Limb (tissue), 2 donors: ENCODE results near the gene FBXO48.
"Not testable (repeated sequence)": the region's sequence is repeated elsewhere in the genome, so short reads cannot be mapped to it uniquely, and the experiment has no call there.

Experiments used
- DNase-seq, 2 donors: peaks; one replicate each; pipeline ENCODE4 v3.0.0-alpha.2; 2016; ENCODE audit errors: extremely low spot score in 2 of 2

The FBXO48 gene

DNA sequence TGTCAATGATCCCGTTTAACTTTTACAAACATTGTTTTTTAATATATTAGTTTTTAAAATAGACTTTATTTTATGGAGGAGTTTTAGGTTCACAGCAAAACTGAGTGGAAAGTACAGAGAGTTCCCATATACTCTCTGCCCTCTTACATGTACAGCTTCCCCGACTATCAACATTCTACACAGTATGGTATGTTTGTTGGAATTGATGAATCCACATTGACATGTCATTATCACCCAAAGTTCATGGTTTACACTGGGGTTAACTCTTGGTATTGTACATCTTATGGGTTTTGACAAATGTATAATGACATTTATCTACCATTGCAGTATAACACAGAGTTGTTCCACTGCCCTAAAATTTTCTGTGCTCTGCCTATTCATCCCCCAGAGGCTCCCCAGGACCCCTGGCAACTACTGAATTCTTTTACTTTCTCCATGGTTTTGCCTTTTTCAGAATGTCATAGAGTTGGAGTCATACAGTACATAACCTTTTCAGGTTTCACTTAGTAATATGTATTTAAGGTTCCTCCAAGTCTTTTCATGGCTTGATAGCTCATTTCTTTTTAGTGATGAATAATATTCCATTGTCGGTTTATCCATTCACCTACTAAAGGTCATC lies 5.8 kb upstream of the FBXO48 start:
- no peak for DNase-seq

DNA sequence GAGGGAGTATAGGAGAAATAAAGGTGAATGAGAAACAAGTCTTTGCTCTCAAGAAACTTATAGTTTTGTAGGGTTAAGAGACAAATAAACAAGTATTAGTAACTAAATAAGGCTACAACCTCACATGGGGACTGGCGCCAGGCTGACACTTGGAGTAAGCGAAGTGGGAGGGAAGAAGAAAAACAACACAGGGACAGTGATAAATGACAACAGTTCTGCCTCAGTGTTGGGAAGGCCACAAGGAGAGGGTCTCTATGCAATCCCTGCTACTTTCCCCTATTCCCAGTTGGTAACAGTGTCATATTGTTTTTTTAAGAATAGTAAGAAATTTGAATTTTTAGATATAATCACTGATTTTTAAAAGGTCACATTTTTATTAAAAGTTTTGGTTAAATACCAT lies 4.3 kb upstream of the FBXO48 start:
- DNase-seq = no peak

- no peak for DNase-seq
Observed at GRCh38 chr2:68469935-68470334, 2.8 kb upstream of the FBXO48 start.

- DNase-seq = no peak
Observed at GRCh38 chr2:68468801-68469200, 1.7 kb upstream of the FBXO48 start.

DNA sequence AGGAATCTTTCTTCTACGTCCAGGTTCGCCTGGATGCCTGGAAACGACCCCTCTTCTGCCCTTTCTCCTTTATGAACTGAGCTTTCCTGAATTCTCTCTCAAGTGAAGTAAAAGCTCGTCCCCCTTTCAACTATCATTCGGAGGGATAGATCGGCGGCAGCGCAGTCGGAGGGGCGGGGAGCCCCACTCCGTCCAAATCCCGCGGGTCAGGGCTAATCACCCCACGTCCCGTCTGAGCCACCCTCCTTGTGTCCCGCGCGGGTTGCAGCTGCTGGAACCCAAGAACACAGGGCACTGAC lies 367 bp downstream of the FBXO48 start:
- no peak for DNase-seq

DNA sequence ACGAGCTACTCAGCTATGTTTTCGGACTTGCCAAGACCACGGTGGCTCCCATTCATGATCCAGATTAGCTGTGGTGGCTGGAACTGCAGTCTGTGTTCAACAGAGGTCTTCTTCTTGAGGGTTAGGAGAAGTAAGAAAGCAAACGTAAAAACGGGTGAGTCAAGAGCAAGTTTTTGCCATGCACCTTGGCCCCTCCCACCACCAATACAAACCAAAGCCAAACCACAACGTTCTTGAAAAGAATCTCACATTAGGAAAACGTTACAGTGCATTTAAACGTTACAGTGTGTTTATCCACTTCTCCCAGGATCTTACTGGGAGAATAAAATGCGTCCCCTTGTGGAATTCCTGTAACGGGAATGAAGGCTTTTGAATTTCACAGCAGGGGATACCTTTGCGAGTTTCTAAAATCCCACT lies 725 bp downstream of the FBXO48 start:
- no peak for DNase-seq

DNA sequence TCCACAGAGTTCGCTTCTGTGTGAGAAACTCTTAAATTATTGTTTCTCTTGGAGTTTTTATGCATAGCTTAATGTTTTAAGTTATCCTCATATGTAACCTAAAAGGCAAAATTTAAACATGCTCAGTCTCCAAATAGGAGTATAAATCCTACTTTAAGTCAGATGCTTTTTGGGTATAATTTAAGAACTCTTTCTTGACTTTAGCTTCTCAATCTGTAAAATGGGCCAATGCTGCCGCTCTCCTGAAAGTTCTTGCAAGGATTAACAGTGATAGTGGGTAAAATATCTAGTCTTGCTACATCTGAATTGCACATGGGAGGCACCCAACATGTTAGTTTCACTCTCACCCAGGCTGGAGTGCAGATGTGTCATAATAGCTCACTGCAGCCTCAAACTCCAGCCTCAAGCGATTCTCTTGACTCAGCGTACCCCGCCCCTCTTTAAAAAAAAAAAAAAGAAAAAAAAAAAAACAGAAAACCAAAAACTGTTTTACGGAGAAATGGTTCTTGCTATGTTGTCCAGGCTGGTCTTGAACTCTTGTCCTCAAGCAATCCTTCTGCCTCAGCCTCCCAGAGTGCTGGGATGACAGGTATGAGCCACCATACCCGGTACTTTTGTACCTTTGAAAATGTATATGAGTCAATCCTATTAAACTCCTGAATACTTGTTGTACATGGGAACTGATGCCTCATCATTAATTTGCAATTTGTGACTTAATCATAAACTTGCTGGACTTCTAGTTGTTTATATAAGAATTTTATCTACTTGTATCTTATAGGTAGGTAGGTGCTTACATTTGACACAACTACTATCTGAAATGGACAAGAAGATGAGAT lies 1.8 kb downstream of the FBXO48 start:
- no peak for DNase-seq

- DNase-seq = no peak
Observed at GRCh38 chr2:68464651-68465050, 2.4 kb downstream of the FBXO48 start.

DNA sequence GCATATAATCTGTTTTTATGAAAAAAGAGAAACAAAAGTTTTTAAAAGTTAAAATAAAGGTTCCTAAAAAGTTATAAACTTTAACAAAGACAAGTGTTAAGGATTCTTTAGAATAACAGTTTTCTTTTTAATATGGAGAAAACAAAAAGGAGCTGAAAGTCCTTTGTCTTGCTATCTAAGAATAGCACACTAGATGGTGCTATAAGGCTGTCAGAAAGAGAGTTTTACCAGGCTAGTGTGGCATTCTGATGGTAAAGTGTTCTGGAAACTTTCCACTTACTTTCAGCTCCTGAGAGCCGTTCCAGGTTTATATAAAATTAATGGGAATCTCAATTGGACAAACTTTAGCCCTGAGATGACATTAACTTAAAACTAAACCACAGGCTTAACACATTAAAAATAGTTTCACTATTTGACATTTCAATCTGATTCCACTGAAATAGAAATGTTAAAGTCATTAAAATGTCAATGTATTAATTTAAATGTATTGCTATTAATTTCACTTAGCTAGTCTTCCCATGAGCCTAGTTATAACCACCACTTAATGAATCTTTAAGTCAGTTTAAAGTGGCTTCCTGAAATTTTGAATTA lies 3.7 kb downstream of the FBXO48 start:
- DNase-seq = peak in 1 of 2 donors; percentile 64

DNA sequence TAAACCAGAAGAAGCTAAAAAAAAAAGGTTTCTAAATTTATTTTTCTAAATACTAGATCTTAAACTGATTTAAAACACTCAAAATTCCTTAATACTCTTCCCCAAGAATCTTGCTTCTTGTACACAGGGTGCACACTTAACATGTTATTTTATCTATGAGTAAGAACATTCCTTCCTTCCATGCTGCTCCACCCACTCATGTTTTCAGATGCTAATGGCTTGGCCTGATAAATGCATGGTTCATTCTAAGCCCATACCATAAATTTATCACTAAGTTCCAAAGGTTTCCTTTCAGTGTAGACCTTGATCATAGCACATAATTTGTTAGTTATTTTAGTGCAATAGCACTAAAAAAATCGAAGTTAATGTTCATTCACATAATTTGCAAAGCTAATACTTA lies 8.1 kb downstream of the FBXO48 start:
- DNase-seq = no peak

DNA sequence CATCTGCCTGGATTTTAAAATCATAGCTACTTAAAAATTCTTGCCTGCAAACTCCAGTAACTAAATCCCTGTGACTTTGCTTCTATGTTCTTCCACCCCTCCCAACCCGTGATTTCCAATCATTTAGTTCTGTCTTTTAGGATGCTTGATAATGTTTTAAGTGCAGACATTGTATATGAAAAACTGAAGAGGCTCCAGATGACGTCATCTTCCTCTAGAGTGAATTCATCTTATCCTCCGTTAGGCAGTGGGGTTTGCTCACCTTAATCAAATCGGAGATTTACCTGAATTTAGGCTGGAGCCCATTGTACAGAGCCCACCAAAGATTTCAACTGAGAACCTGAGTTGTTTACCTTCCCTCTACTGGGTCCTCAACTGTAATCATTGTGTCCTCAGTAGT lies 10.9 kb downstream of the FBXO48 start:
- DNase-seq = no peak

DNA sequence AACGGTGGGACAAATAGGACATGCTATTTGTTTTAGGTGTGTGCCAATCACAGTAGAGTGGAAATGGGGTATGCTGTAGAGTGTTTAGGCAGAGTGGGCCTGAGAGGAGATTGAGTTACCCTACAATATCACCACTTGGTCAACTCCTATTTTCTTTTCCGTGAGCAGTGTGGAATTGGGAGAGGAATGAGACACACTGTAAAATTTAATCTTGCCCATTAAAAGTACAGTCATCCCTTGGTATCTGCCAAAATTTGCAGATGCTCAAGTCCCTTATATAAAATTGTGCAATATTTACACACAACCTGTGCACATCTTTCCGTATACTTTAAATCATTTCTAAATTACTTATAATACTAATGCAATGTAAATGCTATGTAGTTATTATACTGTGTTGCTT lies 12.4 kb downstream of the FBXO48 start:
- DNase-seq = no peak

DNA sequence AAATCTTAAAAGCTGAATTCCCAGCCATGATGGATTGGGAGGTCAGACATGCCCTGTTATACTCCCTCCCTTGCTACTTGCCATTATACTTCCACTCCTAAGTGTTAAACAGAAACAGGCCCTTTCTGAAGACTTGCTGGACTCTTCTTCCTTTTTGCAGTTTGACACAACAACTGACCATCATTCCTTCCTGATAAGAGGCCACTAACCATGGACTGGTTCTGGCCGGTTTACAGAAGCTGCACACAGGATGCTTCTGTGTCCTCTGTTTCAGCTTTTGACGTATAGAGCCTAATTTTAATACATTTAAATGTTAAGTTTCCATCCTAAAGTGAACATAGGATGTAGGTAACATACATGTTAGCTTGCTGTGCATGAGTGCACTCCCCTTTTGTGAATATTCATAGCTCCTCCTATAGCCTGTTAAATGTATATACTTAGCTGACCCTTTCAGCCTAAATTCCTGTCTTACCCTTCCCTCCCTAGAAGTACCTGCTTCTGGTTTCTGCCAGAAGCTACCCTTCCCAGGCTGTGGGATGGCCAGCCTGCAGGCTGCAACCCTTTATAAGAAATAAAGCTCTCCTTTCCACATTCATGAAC lies 13.2 kb downstream of the FBXO48 start:
- DNase-seq = no peak

GRCh38 chr2:68452158-68452900 lies 14.8 kb downstream of the FBXO48 start:
- no peak for DNase-seq

DNA sequence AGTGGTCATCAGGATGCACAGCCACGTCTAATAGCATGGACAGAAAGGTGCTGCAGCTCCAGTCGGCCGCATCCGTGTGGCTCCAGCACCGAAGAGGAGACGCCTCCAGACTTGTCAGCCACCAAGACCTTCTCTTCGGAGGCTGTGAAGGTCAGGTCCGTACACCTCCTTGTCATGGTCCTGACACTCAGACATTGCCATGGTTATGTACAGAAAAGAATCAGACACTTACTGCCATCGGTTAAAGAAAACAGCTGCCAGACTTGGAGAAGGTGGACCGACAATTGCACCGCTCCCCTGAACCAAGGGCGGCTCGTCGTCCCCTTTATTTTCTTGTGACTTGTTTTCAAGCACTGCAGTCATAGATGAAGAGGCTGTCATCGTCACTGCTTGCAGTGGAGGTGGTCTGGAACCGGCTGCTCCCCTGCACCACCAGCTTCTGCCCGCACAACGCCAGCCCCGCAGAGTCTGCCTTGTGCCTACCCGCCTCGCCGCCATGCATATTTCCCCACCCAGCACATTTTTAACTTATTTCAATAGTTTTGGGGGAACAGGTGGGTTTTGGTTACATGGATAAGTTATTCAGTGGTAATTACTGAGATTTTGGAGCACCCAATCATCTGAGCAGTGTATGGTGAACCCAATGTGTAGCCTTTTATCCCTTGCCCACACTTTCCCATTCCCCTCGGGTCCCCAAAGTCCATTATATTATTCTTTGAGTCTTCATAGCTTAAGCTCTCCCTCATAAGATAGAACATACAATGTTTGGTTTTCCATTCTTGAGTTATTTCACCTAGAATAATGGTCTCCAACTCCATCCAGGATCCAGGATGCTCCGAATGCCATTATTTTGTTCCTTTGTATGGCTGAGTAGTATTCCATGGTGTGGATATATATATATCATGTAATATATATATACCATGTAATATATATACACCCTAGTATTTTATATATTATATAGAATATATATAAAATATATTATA lies 18.1 kb downstream of the FBXO48 start:
- no peak for DNase-seq

DNA sequence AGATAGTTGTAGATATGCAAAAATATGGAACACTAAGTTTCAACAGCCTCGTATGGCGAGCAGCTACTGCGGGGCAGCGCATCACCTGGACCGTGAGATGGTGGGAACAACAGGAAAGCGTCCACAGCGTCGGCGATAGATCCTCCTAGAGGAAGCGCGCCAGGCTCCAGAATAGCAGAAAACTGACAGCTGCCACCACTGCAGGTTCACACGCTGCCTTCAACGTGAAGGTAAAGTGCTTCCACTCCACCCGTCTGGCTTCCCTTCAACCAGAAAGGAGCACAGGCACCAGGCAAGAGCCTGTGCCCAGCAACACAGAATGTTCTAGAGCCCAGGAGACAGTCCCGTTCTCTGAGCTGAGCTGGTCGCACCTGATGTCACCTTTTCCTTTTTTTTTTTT lies 20.0 kb downstream of the FBXO48 start:
- no peak for DNase-seq

DNA sequence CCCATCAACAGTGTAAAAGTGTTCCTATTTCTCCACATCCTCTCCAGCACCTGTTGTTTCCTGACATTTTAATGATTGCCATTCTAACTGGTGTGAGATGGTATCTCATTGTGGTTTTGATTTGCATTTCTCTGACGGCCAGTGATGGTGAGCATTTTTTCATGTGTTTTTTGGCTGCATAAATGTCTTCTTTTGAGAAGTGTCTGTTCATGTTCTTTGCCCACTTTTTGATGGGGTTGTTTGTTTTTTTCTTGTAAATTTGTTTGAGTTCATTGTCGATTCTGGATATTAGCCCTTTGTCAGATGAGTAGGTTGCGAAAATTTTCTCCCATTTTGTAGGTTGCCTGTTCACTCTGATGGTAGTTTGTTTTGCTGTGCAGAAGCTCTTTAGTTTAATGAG lies 20.7 kb downstream of the FBXO48 start:
- not testable (repeated sequence) for DNase-seq

DNA sequence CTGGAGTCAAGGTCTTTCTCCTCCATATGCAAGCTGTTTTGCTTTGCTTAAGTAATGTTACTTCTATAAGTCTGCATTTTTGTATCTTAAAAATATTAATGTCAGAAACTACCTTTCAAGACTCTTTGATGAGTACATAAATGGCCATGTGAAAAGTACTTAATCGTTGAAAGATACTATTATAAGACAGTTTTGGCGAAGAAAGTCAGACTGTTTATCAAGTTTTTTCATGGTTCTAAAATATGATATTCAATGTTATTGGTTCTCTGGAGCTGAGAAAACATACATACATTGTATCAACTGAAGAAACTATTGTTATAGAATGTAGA lies 25.1 kb downstream of the FBXO48 start:
- no peak for DNase-seq

- DNase-seq = peak; percentile 82 to 89
Observed at GRCh38 chr2:68441179-68441993, 25.7 kb downstream of the FBXO48 start.
